Muscle of leg (tissue), 11 donors: ENCODE measurements around the gene LPIN1. TPM values are rescaled to one million over a fixed set of nuclear protein-coding genes. Genes with fewer than 3 reads are reported as not detected.

ENCODE experiments used
- DNase-seq: peaks from one replicate; pipeline ENCODE4 v3.0.0; 2013
- H3K27ac ChIP-seq: one replicate; pipeline ENCODE4 v1.5.1; 2013; ENCODE audit warnings: mild to moderate bottlenecking, low read length, control low read depth
- H3K27me3 ChIP-seq: one replicate; pipeline ENCODE4 v1.6.1; 2013; ENCODE audit warnings: low read length; ENCODE audit not compliant: control insufficient read depth, insufficient read depth
- H3K36me3 ChIP-seq: one replicate; pipeline ENCODE4 v1.6.1; 2013; ENCODE audit warnings: low read length; ENCODE audit not compliant: control insufficient read depth, insufficient read depth
- H3K4me1 ChIP-seq: one replicate; pipeline ENCODE4 v1.6.1; 2013; ENCODE audit warnings: low read length; ENCODE audit not compliant: control insufficient read depth, insufficient read depth
- H3K4me3 ChIP-seq: one replicate; pipeline ENCODE4 v1.5.1; 2013; ENCODE audit warnings: low read length, control low read depth
- H3K9me3 ChIP-seq: replicated peaks from 2 replicates; pipeline ENCODE4 v1.6.1; 2013; ENCODE audit warnings: low read depth, low read length; ENCODE audit not compliant: control insufficient read depth
- WGBS: methylation state at CpG from one replicate; pipeline ENCODE4 v1.1.5; 2013; ENCODE audit warnings: missing lambda C conversion rate; ENCODE audit not compliant: insufficient coverage; 5-methylcytosine and 5-hydroxymethylcytosine counted together
- polyA plus RNA-seq, 8 donors: library from polyadenylated mRNA; unstranded; fragments of 120-200 nt; gene quantifications; one replicate each; pipeline versions ENCODE4 v1.2.1 to v1.2.3, GENCODE V29; 2013; ENCODE audit warnings: inconsistent platforms in 1 of 8, low replicate concordance in 1 of 8; ENCODE audit not compliant: insufficient read length in 8 of 8, insufficient read depth in 1 of 8
- total RNA-seq: library from RNA; stranded (reverse); fragments of 120-200 nt; gene quantifications from one replicate; pipeline ENCODE4 v1.2.4, GENCODE V29; 2013

Gene LPIN1
- total and polyA plus RNA-seq, 9 donors, result 12.9 to 20.2 (median 16.0) TPM

GRCh38 chr2:11778923-11779757 is 32.7 kb downstream of the LPIN1 start:
- H3K4me3 ChIP-seq, result no peak overlapping the region

DNA sequence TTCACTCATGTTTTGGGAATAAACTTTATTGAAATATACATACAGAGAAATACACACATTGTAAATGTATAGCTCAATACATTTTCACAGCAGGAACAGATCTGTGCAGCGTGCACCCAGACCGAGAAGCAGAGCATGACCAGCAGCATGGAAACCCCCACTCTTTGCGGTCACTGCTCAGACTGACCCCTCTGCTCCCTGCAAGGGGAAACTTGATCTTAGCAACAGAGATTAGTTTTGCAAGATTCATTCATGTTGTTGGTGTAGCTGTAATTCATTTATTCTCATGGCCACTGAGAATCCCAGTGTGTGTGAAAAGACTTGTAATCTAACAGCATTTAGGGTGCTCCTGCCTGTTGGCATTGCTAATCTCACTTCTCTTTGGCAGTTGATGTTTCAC is 35.2 kb downstream of the LPIN1 start:
- DNase-seq, result no peak
- Histone ChIP-seq H3K36me3 (peaks cover 51% of the 10 kb centered on the region), H3K4me1 (peaks cover 18% of the 10 kb centered on the region), H3K27me3 (no peaks in the 10 kb centered on the region), H3K9me3 (no peaks in the 10 kb centered on the region), H3K4me3 (no peak overlapping the region), H3K27ac (no peak overlapping the region)
- WGBS, result 83% methylated on average over 3 of the region's 3 CpGs

More at GRCh38 chr2:11778923-11779757, 32.7 kb downstream of the LPIN1 start:
- Histone ChIP-seq H3K9me3 (no peaks in the 10 kb centered on the region), H3K27me3 (no peaks in the 10 kb centered on the region), H3K27ac (no peak overlapping the region), H3K36me3 (peaks cover 38% of the 10 kb centered on the region), H3K4me1 (peaks cover 11% of the 10 kb centered on the region)
- peak; percentile 69 for DNase-seq
- 0% methylated on average over 6 of the region's 23 CpGs for WGBS

GRCh38 chr2:11784280-11784679 is 37.8 kb downstream of the LPIN1 start:
- no peaks in the 10 kb centered on the region for H3K9me3 ChIP-seq
- DNase-seq, result no peak
- peaks cover 65% of the 10 kb centered on the region for H3K36me3 ChIP-seq
- H3K27me3 ChIP-seq, result no peaks in the 10 kb centered on the region
- H3K4me1 ChIP-seq, result peaks cover 9% of the 10 kb centered on the region
- WGBS, result 88% methylated on average over 7 of the region's 10 CpGs
- no peak overlapping the region for H3K4me3 ChIP-seq
- no peak overlapping the region for H3K27ac ChIP-seq

DNA sequence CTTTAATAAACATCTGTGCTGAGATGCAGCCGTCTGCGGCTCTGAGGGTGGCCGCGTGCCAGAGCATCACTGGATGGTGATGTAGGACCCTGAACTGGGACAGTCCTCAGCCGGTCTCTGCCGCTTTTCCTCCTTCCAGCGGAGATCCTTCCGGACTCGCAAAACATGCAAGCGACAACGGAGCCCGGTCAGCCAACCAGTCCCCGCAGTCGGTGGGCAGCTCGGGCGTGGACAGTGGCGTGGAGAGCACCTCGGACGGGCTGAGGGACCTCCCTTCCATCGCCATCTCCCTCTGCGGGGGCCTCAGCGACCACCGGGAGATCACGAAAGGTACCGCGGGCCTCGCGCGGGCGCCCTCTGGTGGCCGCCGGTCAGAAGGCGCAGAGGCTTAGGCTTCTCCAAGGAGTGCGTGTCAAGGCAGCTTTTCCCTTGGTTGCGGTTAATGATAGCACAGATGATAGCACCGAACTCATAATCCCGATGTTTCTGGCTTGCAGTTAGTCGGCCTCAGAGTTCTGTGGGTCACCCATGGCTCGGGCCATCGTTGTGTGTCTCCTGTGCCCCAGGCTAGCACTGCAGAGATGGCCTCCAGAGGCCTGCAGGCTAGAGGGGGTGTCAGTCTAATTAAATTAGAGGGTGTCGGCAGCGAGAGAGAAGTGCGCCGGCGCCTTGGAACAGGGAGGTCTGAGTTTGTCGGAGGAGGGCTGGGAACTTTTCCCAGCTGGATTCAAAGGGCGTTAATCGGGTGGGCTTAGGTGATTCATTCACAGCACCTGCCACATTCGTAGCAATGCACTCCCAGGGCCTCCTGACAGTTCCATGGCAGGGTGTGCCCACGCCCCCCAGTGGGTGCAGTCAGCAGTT is 38.5 kb downstream of the LPIN1 start:
- Histone ChIP-seq H3K4me1 (peaks cover 7% of the 10 kb centered on the region), H3K4me3 (peak overlapping the region; percentile 40), H3K27me3 (no peaks in the 10 kb centered on the region), H3K27ac (no peak overlapping the region), H3K9me3 (no peaks in the 10 kb centered on the region), H3K36me3 (peaks cover 67% of the 10 kb centered on the region)
- DNase-seq, result peak; percentile 89
- 19% methylated on average over 44 of the region's 50 CpGs for WGBS

DNA sequence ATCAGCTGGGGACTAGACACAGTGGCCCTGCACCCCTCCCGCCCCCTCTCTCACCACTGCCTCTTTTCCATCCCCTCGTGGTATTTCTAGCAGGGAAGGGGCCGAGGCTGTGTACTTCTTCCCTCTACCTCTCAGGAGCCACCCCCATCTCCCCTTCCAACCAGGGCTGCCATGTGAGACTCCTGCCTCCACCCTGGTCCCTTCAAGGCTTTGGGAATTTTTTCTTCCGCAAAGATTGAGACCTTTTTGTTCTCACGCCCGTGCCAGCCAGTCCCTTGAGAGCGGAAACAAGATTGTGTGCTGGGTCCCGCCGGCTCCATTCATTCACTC is 39.1 kb downstream of the LPIN1 start:
- H3K9me3 ChIP-seq, result no peaks in the 10 kb centered on the region
- no peak overlapping the region for H3K27ac ChIP-seq
- DNase-seq, result no peak
- 88% methylated on average over 8 of the region's 9 CpGs for WGBS
- H3K4me1 ChIP-seq, result peaks cover 7% of the 10 kb centered on the region
- no peaks in the 10 kb centered on the region for H3K27me3 ChIP-seq
- no peak overlapping the region for H3K4me3 ChIP-seq
- H3K36me3 ChIP-seq, result peaks cover 65% of the 10 kb centered on the region

GRCh38 chr2:11786191-11786590 is 39.8 kb downstream of the LPIN1 start:
- H3K9me3 ChIP-seq, result no peaks in the 10 kb centered on the region
- H3K4me3 ChIP-seq, result no peak overlapping the region
- no peaks in the 10 kb centered on the region for H3K27me3 ChIP-seq
- H3K36me3 ChIP-seq, result peaks cover 65% of the 10 kb centered on the region
- WGBS, result 95% methylated on average over 7 of the region's 9 CpGs
- peaks cover 7% of the 10 kb centered on the region for H3K4me1 ChIP-seq
- H3K27ac ChIP-seq, result no peak overlapping the region
- no peak for DNase-seq

DNA sequence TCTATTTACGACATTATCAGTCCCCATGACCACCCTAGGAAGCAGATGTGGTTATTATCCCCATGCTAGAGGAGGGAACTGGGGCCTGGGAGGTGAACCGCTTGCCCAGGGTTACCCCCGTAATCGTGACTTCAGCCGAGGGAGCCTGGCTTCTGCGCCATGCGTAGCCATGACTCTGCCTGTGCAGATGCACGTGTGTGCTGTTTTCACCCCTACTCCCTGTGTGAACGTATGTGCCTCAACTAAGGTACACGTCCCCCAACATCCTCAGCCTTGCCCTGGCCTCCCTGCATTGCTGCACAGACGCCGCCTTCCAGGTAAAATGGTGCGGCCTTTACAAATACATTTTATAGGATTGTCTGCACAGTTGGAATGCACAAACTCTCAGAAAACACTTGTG is 40.2 kb downstream of the LPIN1 start:
- Histone ChIP-seq H3K4me3 (no peak overlapping the region), H3K36me3 (peaks cover 64% of the 10 kb centered on the region), H3K27ac (no peak overlapping the region), H3K4me1 (peaks cover 7% of the 10 kb centered on the region), H3K27me3 (no peaks in the 10 kb centered on the region), H3K9me3 (no peaks in the 10 kb centered on the region)
- DNase-seq, result no peak
- 91% methylated on average over 9 of the region's 13 CpGs for WGBS

GRCh38 chr2:11787991-11788390 is 41.6 kb downstream of the LPIN1 start:
- Histone ChIP-seq H3K4me1 (peaks cover 7% of the 10 kb centered on the region), H3K4me3 (no peak overlapping the region), H3K27ac (no peak overlapping the region), H3K27me3 (no peaks in the 10 kb centered on the region), H3K9me3 (no peaks in the 10 kb centered on the region), H3K36me3 (peaks cover 63% of the 10 kb centered on the region)
- DNase-seq, result no peak
- WGBS, result 84% methylated on average over 5 of the region's 9 CpGs

- DNase-seq, result no peak
- no peak overlapping the region for H3K4me3 ChIP-seq
- H3K27ac ChIP-seq, result no peak overlapping the region
- peaks cover 62% of the 10 kb centered on the region for H3K36me3 ChIP-seq
- 67% methylated on average over 1 of the region's 7 CpGs for WGBS
- H3K9me3 ChIP-seq, result no peaks in the 10 kb centered on the region
- H3K27me3 ChIP-seq, result no peaks in the 10 kb centered on the region
- H3K4me1 ChIP-seq, result peaks cover 7% of the 10 kb centered on the region
Observed at GRCh38 chr2:11788461-11789124, 42.2 kb downstream of the LPIN1 start.

GRCh38 chr2:11789243-11789642 is 42.8 kb downstream of the LPIN1 start:
- H3K4me1 ChIP-seq, result peaks cover 7% of the 10 kb centered on the region
- H3K27ac ChIP-seq, result no peak overlapping the region
- no peak for DNase-seq
- H3K36me3 ChIP-seq, result peaks cover 59% of the 10 kb centered on the region
- H3K27me3 ChIP-seq, result no peaks in the 10 kb centered on the region
- no peaks in the 10 kb centered on the region for H3K9me3 ChIP-seq
- WGBS, result over 99% methylated on average over 10 of the region's 13 CpGs
- H3K4me3 ChIP-seq, result no peak overlapping the region
